ENCODE results near the gene ARCN1. TPM values are rescaled to one million over a fixed set of nuclear protein-coding genes. Genes with fewer than 3 reads are reported as not detected.

The ARCN1 gene
- polyA plus RNA-seq, 1 donor from 2014 or later: 67.2 TPM

DNA sequence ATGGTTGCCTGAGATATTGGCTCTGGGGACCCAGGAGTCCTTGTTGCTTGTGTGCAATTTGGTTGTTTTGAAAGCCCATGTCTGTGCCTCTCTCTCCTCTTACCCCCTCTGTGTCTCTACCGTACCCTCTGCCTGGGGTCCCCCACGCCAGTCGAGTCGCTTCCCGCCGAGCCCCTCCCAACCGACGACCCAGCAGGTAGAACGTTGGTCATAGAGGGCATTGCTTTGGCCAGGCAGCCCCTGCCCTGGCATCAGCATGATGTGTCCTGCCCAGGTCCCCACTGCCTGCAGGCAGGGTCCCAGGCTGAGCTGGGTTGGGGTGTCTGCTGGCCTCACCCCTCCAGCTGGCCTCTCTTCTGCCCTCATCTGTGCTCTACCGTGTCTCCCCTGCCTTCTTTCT, 72.3 kb downstream of the ARCN1 start:
- Histone ChIP-seq H2AFZ (ENCODE audit: low read depth, low read length) (no peak overlapping the region), H3K9me3 (ENCODE audit: low read length) (no peaks in the 10 kb centered on the region), H3K9ac (ENCODE audit: low read length) (no peak overlapping the region), H3F3A (ENCODE audit: insufficient read depth, low read length, poor library complexity, severe bottlenecking) (no peaks in the 10 kb centered on the region), H3K9me2 (ENCODE audit: insufficient read depth, low read length) (no peaks in the 10 kb centered on the region), H3K27ac (ENCODE audit: low read length) (no peak overlapping the region), H3K79me2 (replicated peaks; ENCODE audit: insufficient read depth, low read length) (no peaks in the 10 kb centered on the region), H3K36me3 (ENCODE audit: insufficient read depth, low read length) (peaks cover 14% of the 10 kb centered on the region), H3K4me3 (ENCODE audit: low read length) (no peak overlapping the region), H4K20me1 (ENCODE audit: insufficient read depth) (no peaks in the 10 kb centered on the region), H3K27me3 (ENCODE audit: insufficient read depth, low read depth, low read length) (no peaks in the 10 kb centered on the region), H3K4me2 (ENCODE audit: low read length) (no peak overlapping the region)
- TF ChIP-seq CTCF (IDR thresholded peaks at IDR 0.05; ENCODE audit: poor library complexity, severe bottlenecking) (no peak), EZH2 (IDR thresholded peaks at IDR 0.05; ENCODE audit: borderline replicate concordance, insufficient read depth, low read length, poor library complexity, severe bottlenecking) (no peak), EP300 (conservative IDR thresholded peaks at IDR 0.05; ENCODE audit: poor library complexity, severe bottlenecking) (no peak)

DNA sequence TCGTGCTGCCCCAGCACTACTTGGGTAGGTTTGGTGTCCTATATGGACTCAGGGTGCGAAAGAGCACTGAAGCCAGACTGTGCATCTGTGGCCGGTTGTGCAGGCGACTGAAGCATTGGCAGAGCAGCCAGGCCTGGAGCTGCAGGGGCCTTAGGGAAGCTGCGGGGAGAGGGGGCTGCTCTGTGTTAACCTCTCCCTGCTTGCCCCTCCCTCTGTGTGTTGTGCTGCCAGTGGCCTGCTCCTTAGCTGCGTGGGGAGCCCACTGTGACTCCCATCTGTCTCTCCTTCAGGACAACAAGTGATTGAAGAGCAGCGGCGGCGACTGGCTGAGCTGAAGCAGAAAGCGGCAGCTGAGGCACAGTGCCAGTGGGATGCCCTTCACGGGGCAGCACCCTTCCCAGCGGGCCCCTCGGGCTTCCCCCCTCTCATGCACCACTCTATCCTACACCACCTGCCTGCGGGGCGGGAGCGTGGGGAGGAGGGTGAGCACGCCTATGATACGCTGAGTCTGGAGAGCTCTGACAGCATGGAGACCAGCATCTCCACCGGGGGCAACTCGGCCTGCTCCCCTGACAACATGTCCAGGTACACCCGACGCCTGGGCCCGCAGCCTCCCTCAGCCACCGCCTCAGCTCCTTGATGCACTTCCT, 73.0 kb downstream of the ARCN1 start:
- H3K27ac ChIP-seq (ENCODE audit: low read length): no peak overlapping the region

DNA sequence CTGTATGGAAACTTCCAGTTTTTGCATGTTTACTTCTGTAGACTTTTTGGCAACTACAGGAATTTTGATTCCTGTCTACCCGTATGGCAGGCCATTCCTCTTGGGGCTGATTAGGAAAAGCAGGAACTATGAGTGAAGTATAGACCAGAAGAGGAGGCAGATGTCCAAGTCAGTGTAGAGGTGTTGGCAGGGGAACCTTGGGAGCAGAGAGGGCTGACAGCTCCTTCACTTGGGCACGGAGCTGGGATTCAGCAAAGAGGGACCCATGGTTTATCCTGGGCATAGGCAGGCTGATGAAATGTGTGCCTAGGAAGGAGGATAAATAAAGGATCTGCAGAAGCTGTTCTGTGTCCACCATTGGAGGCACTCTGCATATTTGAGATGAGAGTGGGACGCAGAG, 74.2 kb downstream of the ARCN1 start:
- no peaks in the 10 kb centered on the region for H4K20me1 ChIP-seq (ENCODE audit: insufficient read depth)
- no peak overlapping the region for H2AFZ ChIP-seq (ENCODE audit: low read depth, low read length)
- H3K9me2 ChIP-seq (ENCODE audit: insufficient read depth, low read length): no peaks in the 10 kb centered on the region
- no peaks in the 10 kb centered on the region for H3F3A ChIP-seq (ENCODE audit: insufficient read depth, low read length, poor library complexity, severe bottlenecking)
- TF ChIP-seq RAD21 (conservative IDR thresholded peaks at IDR 0.05) (no peak), CTCF (IDR thresholded peaks at IDR 0.05; ENCODE audit: poor library complexity, severe bottlenecking) (no peak), EZH2 (IDR thresholded peaks at IDR 0.05; ENCODE audit: borderline replicate concordance, insufficient read depth, low read length, poor library complexity, severe bottlenecking) (no peak), MXI1 (conservative IDR thresholded peaks at IDR 0.05; ENCODE audit: poor library complexity, severe bottlenecking) (no peak), SMC3 (conservative IDR thresholded peaks at IDR 0.05; ENCODE audit: poor library complexity) (no peak), EP300 (conservative IDR thresholded peaks at IDR 0.05; ENCODE audit: poor library complexity, severe bottlenecking) (no peak), REST (IDR thresholded peaks at IDR 0.05; ENCODE audit: borderline replicate concordance) (no peak), TAF1 (IDR thresholded peaks at IDR 0.05; ENCODE audit: low read depth) (no peak), POLR2AphosphoS5 (IDR thresholded peaks at IDR 0.05) (no peak)
- peaks cover 14% of the 10 kb centered on the region for H3K36me3 ChIP-seq (ENCODE audit: insufficient read depth, low read length)
- H3K9me3 ChIP-seq (ENCODE audit: low read length): no peaks in the 10 kb centered on the region
- H3K4me3 ChIP-seq (ENCODE audit: low read length): no peak overlapping the region
- H3K4me2 ChIP-seq (ENCODE audit: low read length): no peak overlapping the region
- no peak overlapping the region for H3K27ac ChIP-seq (ENCODE audit: low read length)
- H3K9ac ChIP-seq (ENCODE audit: low read length): no peak overlapping the region
- H3K27me3 ChIP-seq (ENCODE audit: insufficient read depth, low read depth, low read length): no peaks in the 10 kb centered on the region
- H3K79me2 ChIP-seq (replicated peaks; ENCODE audit: insufficient read depth, low read length): no peaks in the 10 kb centered on the region

More for the DNA sequence above, 73.0 kb downstream of the ARCN1 start:
- no peaks in the 10 kb centered on the region for H3K9me2 ChIP-seq (ENCODE audit: insufficient read depth, low read length)
- H3F3A ChIP-seq (ENCODE audit: insufficient read depth, low read length, poor library complexity, severe bottlenecking): no peaks in the 10 kb centered on the region
- no peak overlapping the region for H3K4me2 ChIP-seq (ENCODE audit: low read length)
- no peaks in the 10 kb centered on the region for H3K9me3 ChIP-seq (ENCODE audit: low read length)
- no peaks in the 10 kb centered on the region for H3K27me3 ChIP-seq (ENCODE audit: insufficient read depth, low read depth, low read length)
- peaks cover 14% of the 10 kb centered on the region for H3K36me3 ChIP-seq (ENCODE audit: insufficient read depth, low read length)
- no peaks in the 10 kb centered on the region for H3K79me2 ChIP-seq (replicated peaks; ENCODE audit: insufficient read depth, low read length)
- no peak overlapping the region for H3K4me3 ChIP-seq (ENCODE audit: low read length)
- H2AFZ ChIP-seq (ENCODE audit: low read depth, low read length): no peak overlapping the region
- no peaks in the 10 kb centered on the region for H4K20me1 ChIP-seq (ENCODE audit: insufficient read depth)
- H3K9ac ChIP-seq (ENCODE audit: low read length): no peak overlapping the region
- TF ChIP-seq SMC3 (conservative IDR thresholded peaks at IDR 0.05; ENCODE audit: poor library complexity) (no peak), EP300 (conservative IDR thresholded peaks at IDR 0.05; ENCODE audit: poor library complexity, severe bottlenecking) (no peak)
